HL-60/S4 treated with phorbol 12-myristate 13-acetate at 8.2 ng/mL for 4 days and 3 days (cell line): ENCODE results near the gene ERO1B.

Experiments used
- in situ Hi-C: fragments of 300-500 bp; cut with MboI; formaldehyde crosslinking; loops from 2 replicates; pipeline ENCODE4 v1.15.0; 2022; ENCODE audit warnings: low sequenced_read_pairs

ERO1B gene

GRCh38 chr1:236301080-236301957 is 19.6 kb upstream of the ERO1B start:
- in situ Hi-C loops, result no loop called here

- in situ Hi-C loops, result no loop called here
Observed at GRCh38 chr1:236297161-236297560, 15.4 kb upstream of the ERO1B start.

GRCh38 chr1:236292425-236292824 is 10.7 kb upstream of the ERO1B start:
- in situ Hi-C loops, result no loop called here

- in situ Hi-C loops, result no loop called here
Observed at GRCh38 chr1:236289492-236290131, 7.9 kb upstream of the ERO1B start.

- in situ Hi-C loops, result no loop called here
Observed at GRCh38 chr1:236288620-236288976, 6.8 kb upstream of the ERO1B start.

- in situ Hi-C loops, result no loop called here
Observed at GRCh38 chr1:236287757-236288619, 6.2 kb upstream of the ERO1B start.

GRCh38 chr1:236287356-236287755 is 5.6 kb upstream of the ERO1B start:
- in situ Hi-C loops, result no loop called here

- in situ Hi-C loops, result no loop called here
Observed at GRCh38 chr1:236284291-236284721, 2.5 kb upstream of the ERO1B start.

- in situ Hi-C loops, result no loop called here
Observed at GRCh38 chr1:236282719-236283118, 961 bp upstream of the ERO1B start.

GRCh38 chr1:236282425-236282716 is 613 bp upstream of the ERO1B start:
- in situ Hi-C loops, result no loop called here

GRCh38 chr1:236281198-236281653 is 532 bp downstream of the ERO1B start:
- in situ Hi-C loops, result no loop called here

GRCh38 chr1:236280438-236281197 is 1.1 kb downstream of the ERO1B start:
- in situ Hi-C loops, result no loop called here

- in situ Hi-C loops, result no loop called here
Observed at GRCh38 chr1:236275586-236275985, 6.2 kb downstream of the ERO1B start.

GRCh38 chr1:236275061-236275460 is 6.7 kb downstream of the ERO1B start:
- in situ Hi-C loops, result no loop called here

GRCh38 chr1:236273358-236273757 is 8.4 kb downstream of the ERO1B start:
- in situ Hi-C loops, result no loop called here

GRCh38 chr1:236269439-236269838 is 12.3 kb downstream of the ERO1B start:
- in situ Hi-C loops, result no loop called here

GRCh38 chr1:236261898-236262297 is 19.9 kb downstream of the ERO1B start:
- in situ Hi-C loops, result no loop called here

GRCh38 chr1:236261033-236261432 is 20.7 kb downstream of the ERO1B start:
- in situ Hi-C loops, result no loop called here

GRCh38 chr1:236259043-236259442 is 22.7 kb downstream of the ERO1B start:
- in situ Hi-C loops, result no loop called here

GRCh38 chr1:236258114-236258622 is 23.6 kb downstream of the ERO1B start:
- in situ Hi-C loops, result no loop called here

GRCh38 chr1:236257216-236257615 is 24.5 kb downstream of the ERO1B start:
- in situ Hi-C loops, result no loop called here
